BLaER1 treated with 17β-estradiol and CSF1 and Interleukin-3, amounts not matched to agents 10 nM and 100 nM (cell line): ENCODE results near the gene NMRAL1.
A peak's percentile ranks its signal among the peaks of the same experiment; 100 is the strongest.

Experiments used
- H3K27ac ChIP-seq, 11 experiments: shearing (Covaris generic); formaldehyde crosslinking; 2 replicates each; pipeline ENCODE4 v1.8.1; 2022
- H3K27me3 ChIP-seq, 11 experiments: shearing (Covaris generic); formaldehyde crosslinking; 2 replicates each; pipeline ENCODE4 v1.8.1; 2022
- H3K36me3 ChIP-seq, 11 experiments: shearing (Covaris generic); formaldehyde crosslinking; 2 replicates each; pipeline ENCODE4 v1.8.1; 2022
- H3K4me1 ChIP-seq, 10 experiments: shearing (Covaris generic); formaldehyde crosslinking; 2 replicates each; pipeline ENCODE4 v1.8.1; 2022
- H3K4me2 ChIP-seq, 11 experiments: shearing (Covaris generic); formaldehyde crosslinking; 2 replicates each; pipeline ENCODE4 v1.8.1; 2022
- H3K4me3 ChIP-seq, 10 experiments: shearing (Covaris generic); formaldehyde crosslinking; 2 replicates each; pipeline ENCODE4 v1.8.1; 2022
- H3K9ac ChIP-seq, 11 experiments: shearing (Covaris generic); formaldehyde crosslinking; 2 replicates each; pipeline ENCODE4 v1.8.1; 2022
- H3K9me3 ChIP-seq, 11 experiments: shearing (Covaris generic); formaldehyde crosslinking; replicated peaks in 1 of 11; 2 replicates each; pipeline ENCODE4 v1.8.1; 2022
- H4K20me1 ChIP-seq, 11 experiments: shearing (Covaris generic); formaldehyde crosslinking; 2 replicates each; pipeline ENCODE4 v1.8.1; 2022
- Cebpa-rat ChIP-seq, 11 experiments: shearing (Covaris generic); IDR thresholded peaks; 2 replicates each; pipeline ENCODE4 v1.8.1; 2022

NMRAL1 gene

DNA sequence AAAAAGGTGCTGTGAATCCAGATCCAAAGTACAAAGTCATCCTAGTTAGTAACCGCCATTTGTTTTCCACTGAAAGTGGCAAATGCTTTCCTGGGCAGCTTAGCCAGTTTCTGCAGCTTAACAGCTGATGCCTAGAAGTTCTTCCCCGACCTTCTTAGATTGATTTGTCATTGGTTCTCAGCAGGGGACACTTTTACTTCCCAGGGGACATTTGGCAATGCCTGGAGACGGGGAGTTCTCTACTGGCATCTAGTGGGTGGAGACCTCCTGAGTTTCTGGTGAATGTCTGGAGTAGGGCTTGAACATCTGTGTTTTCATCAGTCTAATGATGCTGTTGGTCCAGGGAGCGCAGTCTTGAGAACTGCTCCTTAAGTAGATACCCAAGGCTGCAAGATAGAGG lies 41.2 kb downstream of the NMRAL1 start:
- Histone ChIP-seq H3K4me1 (peaks cover 0 to 12% (median 8%) of the 10 kb centered on the region in 10 experiments; a peak in 10 of 20 replicates), H3K4me2 (no peak overlapping the region), H3K27ac (no peak overlapping the region), H3K27me3 (no peaks in the 10 kb centered on the region), H3K36me3 (peaks cover 69 to 100% (median 95%) of the 10 kb centered on the region in 11 experiments), H3K4me3 (no peak overlapping the region), H3K9ac (peak overlapping the region in 1 of 11 experiments; percentile 35; a peak in 1 of 22 replicates), H3K9me3 (no peaks in the 10 kb centered on the region), H4K20me1 (peaks cover 0 to 88% (median 28%) of the 10 kb centered on the region in 11 experiments; a peak in 13 of 22 replicates)
- TF ChIP-seq Cebpa-rat (IDR thresholded peaks at IDR 0.05): no peak

DNA sequence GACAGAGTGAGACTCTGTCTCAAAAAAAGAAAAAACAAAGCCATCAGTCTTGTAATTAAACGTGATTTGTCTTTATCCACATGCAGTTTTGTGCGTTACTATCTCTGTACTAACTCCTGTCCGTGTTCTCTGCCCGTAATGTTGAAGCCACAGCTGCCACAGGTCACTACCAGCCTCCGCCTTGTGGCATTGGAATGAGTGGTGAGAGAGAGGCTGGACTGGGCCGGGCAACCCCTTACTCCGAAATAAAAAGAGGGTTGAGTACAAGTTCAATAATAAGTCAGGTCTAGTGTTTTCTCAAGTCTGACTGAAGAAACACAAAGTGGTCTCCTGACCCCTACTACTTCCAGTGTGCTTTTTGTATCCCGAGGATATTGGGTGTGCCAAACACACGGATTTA lies 43.4 kb downstream of the NMRAL1 start:
- no peak overlapping the region for H3K4me2 ChIP-seq
- peaks cover 47 to 92% (median 77%) of the 10 kb centered on the region in 11 experiments for H3K36me3 ChIP-seq
- no peak overlapping the region for H3K4me3 ChIP-seq
- H3K27me3 ChIP-seq: no peaks in the 10 kb centered on the region
- no peak overlapping the region for H3K27ac ChIP-seq
- no peak overlapping the region for H3K9ac ChIP-seq
- H3K4me1 ChIP-seq: peaks cover 13 to 16% (median 14%) of the 10 kb centered on the region in 10 experiments
- H3K9me3 ChIP-seq: no peaks in the 10 kb centered on the region
- TF ChIP-seq Cebpa-rat (IDR thresholded peaks at IDR 0.05): no peak
- peaks cover 0 to 84% (median 28%) of the 10 kb centered on the region in 11 experiments; a peak in 13 of 22 replicates for H4K20me1 ChIP-seq

DNA sequence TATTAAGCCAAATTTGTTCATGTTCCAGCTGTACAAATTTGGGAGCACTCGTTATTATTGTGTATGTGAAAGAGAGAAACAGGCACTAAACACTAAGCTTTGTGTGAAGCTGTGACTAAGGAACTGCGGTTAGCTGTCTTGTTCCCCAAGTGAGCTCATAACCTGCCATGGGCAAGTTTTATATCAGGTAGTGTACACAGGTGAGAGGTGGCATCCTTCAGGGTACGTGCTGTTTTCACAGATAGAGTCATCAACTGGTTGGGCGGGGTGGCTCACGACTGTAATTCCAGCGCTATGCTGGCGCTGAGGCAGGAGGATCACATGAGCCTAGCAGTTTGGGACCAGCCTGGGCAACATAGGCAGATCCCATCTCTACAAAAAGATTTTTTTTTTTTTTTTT lies 45.9 kb downstream of the NMRAL1 start:
- Histone ChIP-seq H3K4me1 (peaks cover 21 to 25% (median 23%) of the 10 kb centered on the region in 10 experiments), H3K9me3 (no peaks in the 10 kb centered on the region), H3K9ac (0 out of 22 replicates have a peak overlapping the region, but pooled peaks of 1 of the 11 experiments have one; percentile 1), H3K4me3 (no peak overlapping the region), H3K27ac (no peak overlapping the region), H4K20me1 (peaks cover 0 to 59% (median 18%) of the 10 kb centered on the region in 11 experiments; a peak in 11 of 22 replicates), H3K4me2 (no peak overlapping the region), H3K36me3 (peaks cover 23 to 67% (median 52%) of the 10 kb centered on the region in 11 experiments), H3K27me3 (no peaks in the 10 kb centered on the region)
- TF ChIP-seq Cebpa-rat (IDR thresholded peaks at IDR 0.05): no peak

DNA sequence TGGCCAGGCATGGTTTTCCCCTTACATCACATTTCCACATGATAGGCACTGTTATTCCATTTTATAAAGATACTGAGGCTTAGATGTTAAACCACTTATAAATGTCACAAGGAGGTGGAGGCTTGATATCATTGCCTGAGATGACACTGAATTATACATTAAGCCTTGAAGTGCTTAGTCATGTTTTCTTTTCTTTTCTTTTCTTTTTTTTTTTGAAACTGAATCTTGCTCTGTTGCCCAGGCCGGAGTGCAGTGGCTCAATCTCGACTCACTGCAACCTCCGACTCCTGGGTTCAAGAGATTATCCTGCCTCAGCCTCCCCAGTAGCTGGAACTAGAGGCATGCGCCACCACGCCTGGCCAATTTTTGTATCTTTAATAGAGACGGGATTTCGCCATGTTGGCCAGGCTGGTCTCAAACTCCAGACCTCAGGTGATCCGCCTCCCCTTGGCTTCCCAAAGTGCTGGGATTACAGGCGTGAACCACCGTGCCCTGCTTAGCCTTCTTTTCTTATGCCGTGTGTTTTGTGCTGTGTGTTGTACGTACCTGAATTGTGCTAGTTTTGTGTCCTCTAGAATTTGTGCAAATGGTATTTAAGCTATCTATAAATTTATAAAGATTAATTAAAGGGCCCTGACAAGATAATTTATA lies 47.6 kb downstream of the NMRAL1 start:
- peak overlapping the region; percentile 87 to 97 (median 94) for H3K9ac ChIP-seq
- H3K27ac ChIP-seq: peak overlapping the region in 10 of 11 experiments; percentile 88 to 99 (median 96); a peak in 19 of 22 replicates
- TF ChIP-seq Cebpa-rat (IDR thresholded peaks at IDR 0.05): no peak
- H3K27me3 ChIP-seq: no peaks in the 10 kb centered on the region
- peaks cover 13 to 50% (median 37%) of the 10 kb centered on the region in 11 experiments for H3K36me3 ChIP-seq
- peaks cover 21 to 25% (median 23%) of the 10 kb centered on the region in 10 experiments for H3K4me1 ChIP-seq
- no peaks in the 10 kb centered on the region for H3K9me3 ChIP-seq
- H4K20me1 ChIP-seq: peaks cover 0 to 47% (median 15%) of the 10 kb centered on the region in 11 experiments; a peak in 10 of 22 replicates
- H3K4me2 ChIP-seq: peak overlapping the region; percentile 86 to 96 (median 89)
- H3K4me3 ChIP-seq: peak overlapping the region; percentile 79 to 95 (median 82)

DNA sequence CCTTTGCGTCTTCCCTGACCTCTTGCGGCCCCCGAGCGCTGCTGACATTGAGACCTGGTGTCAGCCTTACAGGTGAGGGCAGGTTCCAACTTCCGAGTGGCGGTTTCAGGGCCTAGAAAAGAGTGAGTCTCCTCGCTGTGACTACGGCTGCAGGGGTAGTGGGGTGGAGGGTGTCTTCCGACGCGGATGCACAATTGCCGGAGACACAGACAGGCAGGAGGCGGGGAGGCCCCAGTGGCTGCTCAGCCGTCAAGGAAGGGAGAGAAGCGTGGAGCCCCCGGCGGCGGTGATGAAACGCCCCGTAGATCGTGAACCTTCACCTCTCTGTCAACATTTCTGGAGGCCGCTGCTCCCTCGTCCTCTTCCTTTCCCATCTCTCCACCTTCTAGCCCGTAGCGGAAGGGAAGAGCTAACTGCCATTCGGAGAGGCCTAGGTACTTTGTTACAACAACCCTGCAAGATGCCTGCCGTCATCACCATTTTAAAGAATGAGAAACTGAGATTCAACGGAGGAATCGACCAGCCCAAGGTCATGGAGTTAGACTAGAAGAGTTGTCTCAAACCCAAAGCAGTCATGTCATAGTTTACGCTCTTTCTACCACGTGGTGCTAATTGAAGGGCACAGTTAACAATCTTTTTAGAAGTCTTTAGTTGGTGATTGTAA lies 48.3 kb downstream of the NMRAL1 start:
- TF ChIP-seq Cebpa-rat (IDR thresholded peaks at IDR 0.05): no peak
- Histone ChIP-seq H3K9ac (peak overlapping the region; percentile 87 to 97 (median 94)), H3K36me3 (peaks cover 6 to 43% (median 30%) of the 10 kb centered on the region in 11 experiments; a peak in 21 of 22 replicates), H3K4me3 (peak overlapping the region; percentile 79 to 95 (median 82)), H3K4me1 (peaks cover 21 to 28% (median 24%) of the 10 kb centered on the region in 10 experiments), H4K20me1 (peaks cover 0 to 41% (median 12%) of the 10 kb centered on the region in 11 experiments; a peak in 9 of 22 replicates), H3K27ac (peak overlapping the region; percentile 88 to 99 (median 96); a peak in 21 of 22 replicates), H3K9me3 (no peaks in the 10 kb centered on the region), H3K4me2 (peak overlapping the region; percentile 86 to 96 (median 89)), H3K27me3 (no peaks in the 10 kb centered on the region)

DNA sequence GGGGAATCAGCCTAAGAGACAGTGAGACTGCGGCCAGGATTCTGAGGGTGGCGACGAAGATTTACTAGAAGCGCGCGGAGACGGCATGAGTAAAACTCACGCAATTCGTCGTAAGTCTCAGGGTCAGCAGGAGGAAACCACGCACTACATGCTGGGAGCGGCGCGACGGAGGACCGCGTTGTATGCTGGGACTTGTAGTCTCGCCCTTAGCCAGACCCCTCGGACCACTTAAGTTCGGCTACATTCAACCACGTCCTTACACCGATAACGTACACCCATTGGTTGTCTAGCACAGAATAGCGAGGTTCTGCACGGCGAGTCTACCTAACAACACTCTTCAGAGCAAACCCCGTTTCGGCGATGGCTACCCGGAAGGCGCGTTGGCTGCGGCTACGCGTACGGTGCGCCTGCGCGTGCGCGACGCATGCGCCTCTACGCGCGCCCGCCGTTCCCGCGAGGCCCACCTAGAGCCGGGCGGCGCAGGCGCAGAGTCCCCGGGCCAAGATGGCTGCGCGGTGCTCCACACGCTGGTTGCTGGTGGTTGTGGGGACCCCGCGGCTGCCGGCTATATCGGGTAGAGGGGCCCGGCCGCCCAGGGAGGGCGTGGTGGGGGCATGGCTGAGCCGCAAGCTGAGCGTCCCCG lies 48.9 kb downstream of the NMRAL1 start, which contains the start of gene DNAJA3:
DNAJA3 (plus strand) TSS at position 491 of the 643 bp plus-strand sequence; CDS start at position 505, 14 bp downstream.
- Histone ChIP-seq H3K36me3 (peaks cover 0 to 37% (median 24%) of the 10 kb centered on the region in 11 experiments; a peak in 16 of 22 replicates), H3K9ac (peak within 1 kb of the TSS; percentile 87 to 97 (median 94)), H3K4me2 (peak within 1 kb of the TSS; percentile 86 to 96 (median 92)), H3K9me3 (no peaks in the 10 kb centered on the region), H4K20me1 (peaks cover 0 to 34% (median 12%) of the 10 kb centered on the region in 11 experiments; a peak in 8 of 22 replicates), H3K4me1 (peaks cover 21 to 35% (median 24%) of the 10 kb centered on the region in 10 experiments), H3K4me3 (peak within 1 kb of the TSS; percentile 79 to 95 (median 82)), H3K27ac (peak within 1 kb of the TSS; percentile 88 to 99 (median 96)), H3K27me3 (no peaks in the 10 kb centered on the region)
- no peak for TF ChIP-seq Cebpa-rat (IDR thresholded peaks at IDR 0.05)

DNA sequence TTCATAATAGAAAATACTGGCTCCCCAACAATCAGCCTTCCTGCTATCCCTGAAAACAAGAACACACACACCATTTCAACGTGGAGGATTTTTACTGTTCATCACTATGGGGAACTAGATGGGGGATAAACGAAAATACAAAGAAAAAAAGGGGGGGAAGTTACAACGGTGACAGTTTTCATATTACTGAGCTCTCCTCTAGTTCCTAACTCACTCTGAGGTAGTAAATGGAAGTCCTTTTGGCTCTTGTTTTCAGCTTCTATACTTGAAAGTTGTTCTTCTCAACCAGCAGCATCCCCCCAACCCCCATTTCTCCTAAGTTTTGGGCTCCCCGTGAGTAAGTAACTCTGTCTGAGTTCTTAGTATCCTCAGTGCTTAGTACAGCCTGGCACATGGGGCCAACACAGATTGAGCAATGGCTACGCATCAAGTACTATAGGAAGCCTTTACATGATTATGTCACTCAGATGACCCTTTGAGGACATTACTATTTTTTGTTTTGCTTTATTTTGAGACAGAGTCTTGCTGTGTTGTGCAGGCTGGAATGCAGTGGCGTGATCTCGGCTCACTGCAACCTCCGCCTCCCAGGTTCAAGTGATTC lies 53.8 kb downstream of the NMRAL1 start:
- H3K4me3 ChIP-seq: no peak overlapping the region
- H3K27ac ChIP-seq: peak overlapping the region in 3 of 11 experiments; percentile 12 to 52 (median 30); a peak in 4 of 22 replicates
- H3K4me2 ChIP-seq: peak overlapping the region in 3 of 11 experiments; percentile 33 to 73 (median 59); a peak in 6 of 22 replicates
- H4K20me1 ChIP-seq: peaks cover 0 to 6% (median 0%) of the 10 kb centered on the region in 11 experiments; a peak in 4 of 22 replicates
- no peaks in the 10 kb centered on the region for H3K36me3 ChIP-seq
- no peak for TF ChIP-seq Cebpa-rat (IDR thresholded peaks at IDR 0.05)
- no peaks in the 10 kb centered on the region for H3K27me3 ChIP-seq
- peaks cover 15 to 46% (median 17%) of the 10 kb centered on the region in 10 experiments for H3K4me1 ChIP-seq
- H3K9me3 ChIP-seq: no peaks in the 10 kb centered on the region
- H3K9ac ChIP-seq: peak overlapping the region in 1 of 11 experiments; percentile 35; a peak in 1 of 22 replicates

DNA sequence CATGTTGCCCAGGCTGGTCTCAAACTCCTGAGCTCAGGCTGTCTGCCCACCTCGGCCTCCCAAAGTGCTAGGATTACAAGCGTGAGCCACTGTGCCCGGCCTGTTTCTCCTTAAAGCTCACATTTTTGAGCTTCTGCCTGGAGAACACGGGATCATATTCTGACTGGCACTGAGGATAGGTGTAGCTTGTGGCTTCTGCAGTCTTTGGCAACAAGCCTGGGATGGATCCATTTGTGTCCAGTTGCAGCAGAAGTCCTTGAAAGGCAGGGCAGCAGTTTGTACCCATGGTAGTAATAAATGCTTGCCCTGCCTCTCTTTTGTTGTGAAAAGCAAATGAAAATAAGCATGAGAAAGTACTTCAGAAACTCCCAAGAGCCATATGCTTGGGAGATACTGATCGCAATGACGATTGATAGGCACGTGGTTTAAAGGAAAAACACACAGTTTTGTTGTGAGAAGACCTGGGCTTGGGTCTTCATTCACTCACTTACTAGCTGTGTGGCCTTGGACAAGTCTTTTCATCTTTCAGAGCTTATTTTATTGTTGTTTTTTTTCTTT lies 54.9 kb downstream of the NMRAL1 start:
- Histone ChIP-seq H4K20me1 (peaks cover 7 to 18% (median 9%) of the 10 kb centered on the region in 11 experiments), H3K27me3 (no peaks in the 10 kb centered on the region), H3K9me3 (no peaks in the 10 kb centered on the region), H3K4me2 (peak overlapping the region in 2 of 11 experiments; percentile 5 to 59; a peak in 3 of 22 replicates), H3K9ac (no peak overlapping the region; a peak in 1 of 22 replicates), H3K4me3 (no peak overlapping the region), H3K4me1 (peaks cover 21 to 49% (median 22%) of the 10 kb centered on the region in 10 experiments), H3K36me3 (peaks cover 0 to 5% (median 0%) of the 10 kb centered on the region in 11 experiments; a peak in 1 of 22 replicates), H3K27ac (no peak overlapping the region)
- no peak for TF ChIP-seq Cebpa-rat (IDR thresholded peaks at IDR 0.05)
